ENCODE measurements around the gene FHDC1. TPM values are rescaled to one million over a fixed set of nuclear protein-coding genes. Genes with fewer than 3 reads are reported as not detected.

FHDC1 gene
- total RNA-seq, 1 experiment from 2014 or later, result 2.0 TPM

DNA sequence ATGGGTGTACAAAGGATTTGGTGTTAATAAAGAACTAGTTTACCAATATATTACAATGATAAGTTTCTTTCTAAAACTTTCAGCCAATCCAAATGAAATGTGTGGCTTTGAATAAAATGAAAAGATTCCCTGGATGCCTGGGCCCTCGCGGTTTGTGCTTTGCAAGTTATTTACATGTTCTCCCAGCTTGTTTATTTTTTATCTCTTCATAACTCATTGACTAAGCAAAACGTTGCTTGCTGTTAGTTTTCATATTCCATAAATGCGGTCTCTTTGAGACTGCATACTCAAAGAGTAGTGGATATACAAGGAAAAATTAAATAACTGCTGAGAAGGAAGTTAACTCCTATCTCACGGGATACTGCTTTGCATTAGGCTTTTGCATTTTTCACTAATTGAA, 26.0 kb downstream of the FHDC1 start:
- H3K36me3 Mint-ChIP-seq (ENCODE audit: insufficient read depth, unreplicated experiment), result peaks cover 14% of the 10 kb centered on the region
- H3K27me3 Mint-ChIP-seq (ENCODE audit: insufficient read depth, unreplicated experiment), result no peaks in the 10 kb centered on the region
- BruUV-seq (replicated peaks), result no TSS peak
- H3K4me1 Mint-ChIP-seq (ENCODE audit: insufficient read depth, unreplicated experiment), result no peaks in the 10 kb centered on the region
- intact Hi-C loops (cut with micrococcal nuclease), result no loop called here
- ChIA-PET CTCF (no interaction called here), POLR2A (no interaction called here)
- no peak for DNase-seq (ENCODE audit: unreplicated experiment)
- H3K27ac Mint-ChIP-seq (ENCODE audit: low read depth, unreplicated experiment), result no peak overlapping the region
- no peak overlapping the region for H3K4me3 Mint-ChIP-seq (ENCODE audit: unreplicated experiment)
- H3K9me3 Mint-ChIP-seq (ENCODE audit: unreplicated experiment), result no peaks in the 10 kb centered on the region
- TF ChIP-seq, protein P1, sequence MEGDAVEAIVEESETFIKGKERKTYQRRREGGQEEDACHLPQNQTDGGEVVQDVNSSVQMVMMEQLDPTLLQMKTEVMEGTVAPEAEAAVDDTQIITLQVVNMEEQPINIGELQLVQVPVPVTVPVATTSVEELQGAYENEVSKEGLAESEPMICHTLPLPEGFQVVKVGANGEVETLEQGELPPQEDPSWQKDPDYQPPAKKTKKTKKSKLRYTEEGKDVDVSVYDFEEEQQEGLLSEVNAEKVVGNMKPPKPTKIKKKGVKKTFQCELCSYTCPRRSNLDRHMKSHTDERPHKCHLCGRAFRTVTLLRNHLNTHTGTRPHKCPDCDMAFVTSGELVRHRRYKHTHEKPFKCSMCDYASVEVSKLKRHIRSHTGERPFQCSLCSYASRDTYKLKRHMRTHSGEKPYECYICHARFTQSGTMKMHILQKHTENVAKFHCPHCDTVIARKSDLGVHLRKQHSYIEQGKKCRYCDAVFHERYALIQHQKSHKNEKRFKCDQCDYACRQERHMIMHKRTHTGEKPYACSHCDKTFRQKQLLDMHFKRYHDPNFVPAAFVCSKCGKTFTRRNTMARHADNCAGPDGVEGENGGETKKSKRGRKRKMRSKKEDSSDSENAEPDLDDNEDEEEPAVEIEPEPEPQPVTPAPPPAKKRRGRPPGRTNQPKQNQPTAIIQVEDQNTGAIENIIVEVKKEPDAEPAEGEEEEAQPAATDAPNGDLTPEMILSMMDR (IDR thresholded peaks at IDR 0.05; ENCODE audit: unreplicated experiment), result no peak

DNA sequence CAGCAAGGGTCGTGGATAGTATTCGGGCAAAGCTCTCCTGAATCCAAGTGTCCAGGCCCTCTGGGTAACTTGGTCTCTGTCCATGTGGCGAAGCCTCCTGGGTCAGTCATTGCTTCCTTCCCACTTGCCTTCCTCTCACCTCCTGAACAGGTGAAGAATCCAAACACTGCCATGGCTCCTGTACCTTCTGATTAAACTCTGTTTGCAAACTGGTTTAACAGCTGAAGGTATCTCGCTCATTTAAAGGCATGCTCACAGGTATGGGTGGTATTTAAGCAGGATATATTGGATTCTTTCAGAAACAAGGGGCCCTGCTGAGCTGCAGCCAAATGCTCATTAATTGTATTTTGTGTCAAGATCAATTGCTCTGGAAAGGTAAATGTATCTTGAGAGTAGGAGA, 28.2 kb downstream of the FHDC1 start:
- Mint-ChIP-seq H3K27me3 (ENCODE audit: insufficient read depth, unreplicated experiment) (no peaks in the 10 kb centered on the region), H3K9me3 (ENCODE audit: unreplicated experiment) (no peaks in the 10 kb centered on the region), H3K4me3 (ENCODE audit: unreplicated experiment) (no peak overlapping the region), H3K4me1 (ENCODE audit: insufficient read depth, unreplicated experiment) (peaks cover 2% of the 10 kb centered on the region), H3K27ac (ENCODE audit: low read depth, unreplicated experiment) (no peak overlapping the region), H3K36me3 (ENCODE audit: insufficient read depth, unreplicated experiment) (peaks cover 14% of the 10 kb centered on the region)
- BruUV-seq (replicated peaks), result no TSS peak
- CTCF ChIA-PET, result interaction anchor here (0.6 to 1.2 kb wide), 2 partner anchors 28 to 1137 kb away, joined by 3 read pairs; partner anchors contain the start of gene FHDC1
- no peak for DNase-seq (ENCODE audit: unreplicated experiment)
- intact Hi-C loops (cut with micrococcal nuclease), result no loop called here
- POLR2A ChIA-PET, result interaction anchor here (0.7 kb wide), 1 partner anchor 32 kb away, joined by 3 read pairs; no protein-coding TSS in a partner anchor
- TF ChIP-seq, protein P1 (IDR thresholded peaks at IDR 0.05; ENCODE audit: unreplicated experiment), result no peak

DNA sequence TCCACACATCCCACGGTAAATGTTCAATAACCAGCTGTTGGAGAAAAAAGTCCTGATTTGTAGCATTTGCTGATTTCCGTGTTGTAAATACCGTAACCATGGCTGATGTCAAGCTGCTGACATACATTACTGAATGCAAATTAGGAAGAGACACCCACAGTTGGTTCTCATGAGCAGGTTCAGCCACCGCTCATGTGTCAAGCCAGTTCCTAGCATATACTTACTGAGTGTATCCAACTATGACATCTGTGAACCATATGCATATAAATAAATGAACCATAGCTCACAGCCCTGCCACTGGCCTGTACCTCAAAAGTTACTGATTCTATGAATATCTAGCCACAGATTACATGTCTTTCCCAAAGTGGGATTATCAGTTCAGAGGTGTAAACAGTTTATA, 29.5 kb downstream of the FHDC1 start:
- ChIA-PET POLR2A (interaction anchor here (1.3 to 1.8 kb wide), 2 partner anchors 28 to 32 kb away, joined by 3 to 11 read pairs; partner anchors contain the start of gene FHDC1), CTCF (interaction anchor here (0.5 to 1.6 kb wide), 5 partner anchors 18 to 1506 kb away, joined by 4 to 6 read pairs (median 5); no protein-coding TSS in a partner anchor)
- no peak overlapping the region for H3K27ac Mint-ChIP-seq (ENCODE audit: low read depth, unreplicated experiment)
- H3K9me3 Mint-ChIP-seq (ENCODE audit: unreplicated experiment), result no peaks in the 10 kb centered on the region
- intact Hi-C loops (cut with micrococcal nuclease), result no loop called here
- no TSS peak for BruUV-seq (replicated peaks)
- no peak for DNase-seq (ENCODE audit: unreplicated experiment)
- H3K27me3 Mint-ChIP-seq (ENCODE audit: insufficient read depth, unreplicated experiment), result no peaks in the 10 kb centered on the region
- H3K4me3 Mint-ChIP-seq (ENCODE audit: unreplicated experiment), result no peak overlapping the region
- TF ChIP-seq, protein P1 (IDR thresholded peaks at IDR 0.05; ENCODE audit: unreplicated experiment), result no peak
- H3K4me1 Mint-ChIP-seq (ENCODE audit: insufficient read depth, unreplicated experiment), result peaks cover 15% of the 10 kb centered on the region
- peaks cover 14% of the 10 kb centered on the region for H3K36me3 Mint-ChIP-seq (ENCODE audit: insufficient read depth, unreplicated experiment)

DNA sequence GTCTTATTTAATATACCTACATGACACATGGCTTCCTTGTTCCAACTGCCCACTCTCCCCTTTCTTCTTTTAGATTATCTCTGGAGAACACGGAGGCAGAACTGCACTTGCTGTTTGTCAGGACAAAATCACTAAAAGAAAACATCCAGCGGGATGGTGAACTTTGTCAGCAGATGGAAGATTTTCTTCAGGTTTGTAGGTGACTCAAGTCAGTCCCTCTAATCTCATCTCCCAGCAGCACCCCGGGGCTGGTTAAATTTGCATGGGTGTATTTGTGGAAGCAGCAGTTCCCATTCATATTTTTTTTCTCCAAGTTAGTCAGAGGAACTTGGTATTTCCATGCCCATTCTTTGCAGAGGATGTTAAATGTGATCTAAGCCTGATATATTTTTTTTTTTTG, 31.8 kb downstream of the FHDC1 start:
- Mint-ChIP-seq H3K27ac (ENCODE audit: low read depth, unreplicated experiment) (peak overlapping the region; percentile 92), H3K9me3 (ENCODE audit: unreplicated experiment) (no peaks in the 10 kb centered on the region), H3K4me3 (ENCODE audit: unreplicated experiment) (no peak overlapping the region), H3K36me3 (ENCODE audit: insufficient read depth, unreplicated experiment) (peaks cover 15% of the 10 kb centered on the region), H3K27me3 (ENCODE audit: insufficient read depth, unreplicated experiment) (no peaks in the 10 kb centered on the region), H3K4me1 (ENCODE audit: insufficient read depth, unreplicated experiment) (peaks cover 28% of the 10 kb centered on the region)
- no TSS peak for BruUV-seq (replicated peaks)
- ChIA-PET CTCF (interaction anchor here (0.7 to 1.0 kb wide), 3 partner anchors 27 to 122 kb away, joined by 3 to 6 read pairs (median 3); no protein-coding TSS in a partner anchor), POLR2A (interaction anchor here (0.9 to 6.3 kb wide), 7 partner anchors 8 to 129 kb away, joined by 3 to 53 read pairs (median 6); partner anchors contain the start of gene FHDC1)
- no peak for DNase-seq (ENCODE audit: unreplicated experiment)
- intact Hi-C loops (cut with micrococcal nuclease), result no loop called here
- TF ChIP-seq, protein P1 (IDR thresholded peaks at IDR 0.05; ENCODE audit: unreplicated experiment), result no peak
